MCF 10A (cell line): Measurements from ENCODE around the gene TMEM51. TPM values are rescaled to one million over a fixed set of nuclear protein-coding genes. Genes with fewer than 3 reads are reported as not detected.

Experiments
- BruUV-seq: library from RNA; stranded (reverse); fragments of 400-500 nt; replicated peaks from 2 replicates; lab custom pipeline; 2021; lab: Mats Ljungman, UMichigan
- CTCF ChIA-PET: fragments of 300-600 bp; sonication (Branson Sonifier 250); formaldehyde crosslinking; extraction: SDS; loops from one replicate; lab custom pipeline; 2021; ENCODE audit warnings: antibody characterized with exemption, inconsistent platforms; lab: Yijun Ruan, JAX
- POLR2A ChIA-PET: fragments of 300-600, 350-650 bp; sonication (Branson Sonifier 250); formaldehyde crosslinking; extraction: SDS; loops from one replicate; lab custom pipeline; 2020; ENCODE audit warnings: antibody characterized with exemption, inconsistent platforms; lab: Yijun Ruan, JAX
- DNase-seq: peaks from one replicate; pipeline ENCODE4 v3.0.0-alpha.2; 2018; ENCODE audit not compliant: unreplicated experiment
- H3K27ac Mint-ChIP-seq: one replicate; pipeline ENCODE4 v1.8.0; 2022; ENCODE audit warnings: mild to moderate bottlenecking, low read depth, mixed read lengths; ENCODE audit not compliant: unreplicated experiment
- H3K27me3 Mint-ChIP-seq: one replicate; pipeline ENCODE4 v1.8.0; 2022; ENCODE audit warnings: mixed read lengths; ENCODE audit not compliant: insufficient read depth, unreplicated experiment
- H3K36me3 Mint-ChIP-seq: one replicate; pipeline ENCODE4 v1.8.0; 2022; ENCODE audit warnings: mild to moderate bottlenecking, moderate library complexity, mixed read lengths; ENCODE audit not compliant: insufficient read depth, unreplicated experiment
- H3K4me1 Mint-ChIP-seq: one replicate; pipeline ENCODE4 v1.8.0; 2022; ENCODE audit warnings: mixed read lengths; ENCODE audit not compliant: insufficient read depth, unreplicated experiment
- H3K4me3 Mint-ChIP-seq: one replicate; pipeline ENCODE4 v1.8.0; 2022; ENCODE audit warnings: mild to moderate bottlenecking, moderate library complexity, mixed read lengths; ENCODE audit not compliant: unreplicated experiment
- H3K9me3 Mint-ChIP-seq: one replicate; pipeline ENCODE4 v1.8.0; 2022; ENCODE audit warnings: mixed read lengths; ENCODE audit not compliant: unreplicated experiment
- intact Hi-C: fragments of 100-400 bp; cut with micrococcal nuclease; formaldehyde crosslinking; loops from 2 replicates; pipeline ENCODE4 v1.14.1; 2022
- total RNA-seq: library from RNA; stranded (reverse); gene quantifications from 2 replicates; pipeline ENCODE4 v1.2.3, GENCODE V29; 2022
- TF ChIP-seq, protein P1 (sequence below): fragments of 200-600 bp; IDR thresholded peaks from one replicate; pipeline ENCODE4 v1.8.0; 2022; ENCODE audit warnings: antibody characterized with exemption, mild to moderate bottlenecking; ENCODE audit not compliant: unreplicated experiment

The TMEM51 gene
- total RNA-seq, 1 experiment from 2014 or later = 6.4 TPM

DNA sequence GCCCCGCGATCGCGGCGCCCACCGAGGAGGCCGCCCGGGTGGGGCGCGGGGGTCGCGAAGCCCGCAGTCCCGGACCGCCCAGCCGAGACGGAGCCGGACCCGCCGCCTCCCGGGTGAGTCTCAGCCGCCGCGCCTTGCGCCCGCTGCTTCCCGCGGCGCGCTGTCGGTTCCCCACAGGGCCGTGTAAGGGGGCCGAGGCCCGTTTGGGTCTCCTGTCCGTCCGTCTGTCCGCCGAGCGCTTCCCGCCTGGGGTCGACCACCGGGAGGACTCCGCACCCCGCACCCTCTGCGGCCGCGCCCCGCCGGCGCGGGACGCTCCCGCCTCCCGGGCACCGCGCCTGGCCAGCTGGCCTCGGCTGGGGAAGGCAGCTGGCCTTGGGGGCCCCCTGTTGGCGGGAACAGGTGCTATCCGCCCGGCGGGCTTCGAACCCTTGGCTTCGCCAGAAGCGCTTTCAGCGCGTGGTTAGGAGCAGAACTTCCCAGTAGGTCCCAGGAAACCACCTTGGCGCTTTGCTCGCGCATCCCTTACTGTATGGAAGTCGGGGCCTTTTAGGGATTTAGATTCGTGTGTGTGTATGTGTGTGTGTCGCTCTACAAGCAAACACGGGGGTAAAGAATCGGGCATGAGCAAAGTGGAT lies 414 bp downstream of the TMEM51 start:
- Mint-ChIP-seq H3K27me3 (no peaks in the 10 kb centered on the region), H3K27ac (no peak overlapping the region), H3K9me3 (no peaks in the 10 kb centered on the region), H3K36me3 (peaks cover 6% of the 10 kb centered on the region), H3K4me1 (peaks cover 17% of the 10 kb centered on the region), H3K4me3 (peak overlapping the region; percentile 85)
- TF ChIP-seq, protein P1, sequence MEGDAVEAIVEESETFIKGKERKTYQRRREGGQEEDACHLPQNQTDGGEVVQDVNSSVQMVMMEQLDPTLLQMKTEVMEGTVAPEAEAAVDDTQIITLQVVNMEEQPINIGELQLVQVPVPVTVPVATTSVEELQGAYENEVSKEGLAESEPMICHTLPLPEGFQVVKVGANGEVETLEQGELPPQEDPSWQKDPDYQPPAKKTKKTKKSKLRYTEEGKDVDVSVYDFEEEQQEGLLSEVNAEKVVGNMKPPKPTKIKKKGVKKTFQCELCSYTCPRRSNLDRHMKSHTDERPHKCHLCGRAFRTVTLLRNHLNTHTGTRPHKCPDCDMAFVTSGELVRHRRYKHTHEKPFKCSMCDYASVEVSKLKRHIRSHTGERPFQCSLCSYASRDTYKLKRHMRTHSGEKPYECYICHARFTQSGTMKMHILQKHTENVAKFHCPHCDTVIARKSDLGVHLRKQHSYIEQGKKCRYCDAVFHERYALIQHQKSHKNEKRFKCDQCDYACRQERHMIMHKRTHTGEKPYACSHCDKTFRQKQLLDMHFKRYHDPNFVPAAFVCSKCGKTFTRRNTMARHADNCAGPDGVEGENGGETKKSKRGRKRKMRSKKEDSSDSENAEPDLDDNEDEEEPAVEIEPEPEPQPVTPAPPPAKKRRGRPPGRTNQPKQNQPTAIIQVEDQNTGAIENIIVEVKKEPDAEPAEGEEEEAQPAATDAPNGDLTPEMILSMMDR = peak; percentile 83
- intact Hi-C loops = loop anchor here (5.0 kb wide), 1 partner anchor 278 kb away; no protein-coding TSS in a partner anchor
- BruUV-seq = no TSS peak
- CTCF ChIA-PET = interaction anchor here (0.6 to 5.2 kb wide), 5 partner anchors 11 to 180 kb away, joined by 3 to 67 read pairs (median 6); no protein-coding TSS in a partner anchor
- POLR2A ChIA-PET = interaction anchor here (0.6 to 2.9 kb wide), 6 partner anchors 15 to 464 kb away, joined by 3 to 20 read pairs (median 8); no protein-coding TSS in a partner anchor
- peak; percentile 65 for DNase-seq

DNA sequence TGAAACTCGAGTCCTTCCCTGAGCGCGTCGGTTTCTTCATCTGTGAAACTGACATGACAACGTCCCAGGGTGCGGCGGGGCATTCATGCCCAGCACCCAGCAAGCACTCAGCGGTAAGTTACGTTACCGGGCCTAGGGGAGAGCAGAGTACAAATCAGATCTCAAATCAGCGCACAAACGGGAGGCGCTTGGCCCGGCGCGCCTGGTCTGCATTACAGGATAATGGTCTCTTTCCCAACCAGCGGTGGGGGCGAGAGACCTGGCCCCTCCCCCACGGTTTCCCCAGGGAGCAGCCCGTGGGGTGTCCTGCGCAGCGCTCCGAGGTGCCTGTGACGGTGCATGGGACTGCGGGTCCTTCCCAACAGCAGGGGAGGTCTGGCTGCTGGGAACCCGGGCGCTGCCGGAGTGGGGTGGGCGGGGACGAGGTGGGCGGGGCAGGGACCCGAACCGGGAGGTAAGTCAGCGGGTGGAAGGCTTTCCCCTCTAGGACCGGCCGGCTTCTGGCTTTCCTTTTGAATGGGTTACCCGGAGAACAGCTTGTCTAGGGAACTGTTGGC lies 1.0 kb downstream of the TMEM51 start:
- Mint-ChIP-seq H3K27me3 (no peaks in the 10 kb centered on the region), H3K9me3 (no peaks in the 10 kb centered on the region), H3K36me3 (peaks cover 6% of the 10 kb centered on the region), H3K27ac (no peak overlapping the region), H3K4me1 (peaks cover 17% of the 10 kb centered on the region), H3K4me3 (peak overlapping the region; percentile 85)
- intact Hi-C loops = loop anchor here (5.0 kb wide), 1 partner anchor 278 kb away; no protein-coding TSS in a partner anchor
- no peak for DNase-seq
- no TSS peak for BruUV-seq
- ChIA-PET POLR2A (interaction anchor here (1.0 to 2.9 kb wide), 4 partner anchors 10 to 117 kb away, joined by 3 to 20 read pairs (median 8); no protein-coding TSS in a partner anchor), CTCF (interaction anchor here (0.7 to 2.1 kb wide), 3 partner anchors 11 to 143 kb away, joined by 3 to 6 read pairs (median 5); no protein-coding TSS in a partner anchor)
- TF ChIP-seq, protein P1 = no peak

DNA sequence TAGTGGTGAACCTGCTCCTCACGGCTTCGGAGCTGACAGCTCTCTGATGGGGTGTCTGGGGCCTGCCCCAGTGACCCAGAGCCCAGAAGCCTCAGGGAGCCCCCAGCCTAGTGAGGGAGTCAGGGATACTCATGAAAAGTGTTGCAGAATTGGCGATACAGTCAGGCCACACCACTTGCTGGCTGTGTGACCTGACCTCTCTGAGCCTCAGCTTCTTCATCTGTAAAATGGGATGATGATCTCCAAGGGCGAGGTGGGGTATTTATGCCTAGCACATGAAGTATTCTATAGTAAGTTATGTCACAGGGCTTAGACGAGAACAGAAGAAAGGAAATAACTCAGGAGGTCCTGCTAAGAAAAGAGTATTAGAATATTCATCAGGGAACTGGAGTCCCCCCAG lies 1.6 kb downstream of the TMEM51 start:
- CTCF ChIA-PET = interaction anchor here (0.7 kb wide), 1 partner anchor 114 kb away, joined by 5 read pairs; no protein-coding TSS in a partner anchor
- Mint-ChIP-seq H3K9me3 (no peaks in the 10 kb centered on the region), H3K4me3 (no peak overlapping the region), H3K27me3 (no peaks in the 10 kb centered on the region), H3K36me3 (peaks cover 6% of the 10 kb centered on the region), H3K4me1 (peaks cover 17% of the 10 kb centered on the region), H3K27ac (no peak overlapping the region)
- POLR2A ChIA-PET = interaction anchor here (1.0 to 2.3 kb wide), 2 partner anchors 10 to 14 kb away, joined by 3 to 9 read pairs; no protein-coding TSS in a partner anchor
- no peak for DNase-seq
- intact Hi-C loops = no loop called here
- no TSS peak for BruUV-seq
- TF ChIP-seq, protein P1 = no peak
